PC-3 (cell line): Measurements from ENCODE around the gene CCNL1. TPM values are rescaled to one million over a fixed set of nuclear protein-coding genes. Genes with fewer than 3 reads are reported as not detected.
"Not testable (repeated sequence)": the region's sequence is repeated elsewhere in the genome, so short reads cannot be mapped to it uniquely, and the experiment has no call there.

Experiments
- ATAC-seq: fragments of 200-7000 bp; cut with Tn5 transposase; 2 replicates; pipeline ENCODE4 v1.9.1; 2020; ENCODE audit warnings: mild to moderate bottlenecking, moderate library complexity
- BruUV-seq: library from RNA; stranded (reverse); fragments of 400-500 nt; replicated peaks from 2 replicates; lab custom pipeline; 2021; lab: Mats Ljungman, UMichigan
- CTCF ChIA-PET: fragments of 300-600 bp; sonication (Branson Sonifier 250); formaldehyde crosslinking; loops from one replicate; lab custom pipeline; 2022; ENCODE audit warnings: antibody characterized with exemption; lab: Charles Lee
- POLR2A ChIA-PET: fragments of 300-600 bp; sonication (Branson Sonifier 250); formaldehyde crosslinking; loops from one replicate; lab custom pipeline; 2022; ENCODE audit warnings: antibody characterized with exemption; ENCODE audit not compliant: unreplicated experiment; lab: Charles Lee
- DNase-seq: peaks from one replicate; pipeline ENCODE4 v3.0.0-alpha.2; 2015
- H2AFZ ChIP-seq: fragments of 300-600 bp; sonication (generic); 2 replicates; pipeline ENCODE4 v1.6.0; 2016; ENCODE audit warnings: antibody characterized with exemption, low read length
- H3F3A ChIP-seq: fragments of 300-600 bp; sonication (generic); one replicate; pipeline ENCODE4 v1.6.0; 2017; ENCODE audit warnings: antibody characterized with exemption, low read length, control low read depth, mild to moderate bottlenecking; ENCODE audit not compliant: unreplicated experiment
- H3K27ac ChIP-seq: fragments of 300-600 bp; sonication (generic); 2 replicates; pipeline ENCODE4 v1.5.1; 2016; ENCODE audit warnings: mild to moderate bottlenecking, low read length
- H3K27me3 ChIP-seq: fragments of 300-600 bp; sonication (generic); 2 replicates; pipeline ENCODE4 v1.6.1; 2016; ENCODE audit warnings: low read length, mixed read lengths
- H3K36me3 ChIP-seq: fragments of 300-600 bp; sonication (generic); 2 replicates; pipeline ENCODE4 v1.6.1; 2016; ENCODE audit warnings: low read depth, mixed run types, low read length, mixed read lengths
- H3K4me1 ChIP-seq: fragments of 300-600 bp; sonication (generic); 2 replicates; pipeline ENCODE4 v1.5.1; 2016; ENCODE audit warnings: low read length; ENCODE audit not compliant: insufficient read depth
- H3K4me2 ChIP-seq: fragments of 300-600 bp; sonication (generic); 2 replicates; pipeline ENCODE4 v1.6.0; 2016; ENCODE audit warnings: low read length
- H3K4me3 ChIP-seq: fragments of 300-600 bp; sonication (generic); 2 replicates; pipeline ENCODE4 v1.5.1; 2016; ENCODE audit warnings: mild to moderate bottlenecking, low read length, mixed read lengths
- H3K79me2 ChIP-seq: fragments of 300-600 bp; sonication (generic); 2 replicates; pipeline ENCODE4 v1.6.1; 2017; ENCODE audit warnings: low read length, mixed read lengths
- H3K9ac ChIP-seq: fragments of 300-600 bp; sonication (generic); 2 replicates; pipeline ENCODE4 v1.6.0; 2016; ENCODE audit warnings: mild to moderate bottlenecking, low read length
- H3K9me2 ChIP-seq: fragments of 300-600 bp; sonication (generic); replicated peaks from 2 replicates; pipeline ENCODE4 v1.6.1; 2016; ENCODE audit warnings: mixed run types, low read length, mixed read lengths
- H3K9me3 ChIP-seq: fragments of 300-600 bp; sonication (generic); 2 replicates; pipeline ENCODE4 v1.6.1; 2016; ENCODE audit warnings: low read length, mixed read lengths
- H4K20me1 ChIP-seq: fragments of 300-600 bp; sonication (generic); 2 replicates; pipeline ENCODE4 v1.6.1; 2016; ENCODE audit warnings: low read length, mixed read lengths
- CTCF ChIP-seq: fragments of 300-600 bp; sonication (generic); conservative IDR thresholded peaks from 2 replicates; pipeline ENCODE4 v1.5.1; 2017; ENCODE audit warnings: antibody characterized with exemption, low read depth, mild to moderate bottlenecking, low read length
- EZH2 ChIP-seq: fragments of 300-600 bp; sonication (generic); IDR thresholded peaks from one replicate; pipeline ENCODE4 v1.6.1; 2017; ENCODE audit warnings: antibody characterized with exemption, mild to moderate bottlenecking, low read length; ENCODE audit not compliant: unreplicated experiment
- EZH2phosphoT487 ChIP-seq: fragments of 300-600 bp; sonication (generic); IDR thresholded peaks from 2 replicates; pipeline ENCODE4 v1.6.1; 2018; ENCODE audit warnings: mild to moderate bottlenecking, antibody characterized with exemption, low read length, borderline replicate concordance
- intact Hi-C: fragments of 100-400 bp; cut with micrococcal nuclease; formaldehyde crosslinking; loops from 2 replicates; pipeline ENCODE4 v1.9.0; 2023
- total RNA-seq: library from RNA; depleted of rRNA; stranded (reverse); fragments of >200 nt; gene quantifications from 2 replicates; pipeline ENCODE4 v1.2.3, GENCODE V29; 2014

Gene CCNL1
- total RNA-seq, 1 experiment from 2014 or later: 231 TPM

GRCh38 chr3:157166561-157166960, 6.6 kb upstream of the CCNL1 start:
- Histone ChIP-seq H3K4me2 (no peak overlapping the region), H3K9me2 (no peaks in the 10 kb centered on the region), H3K27me3 (no peaks in the 10 kb centered on the region), H4K20me1 (no peaks in the 10 kb centered on the region), H3F3A (no peaks in the 10 kb centered on the region), H2AFZ (0 out of 2 replicates have a peak overlapping the region, but pooled peaks have one; percentile 17), H3K79me2 (no peaks in the 10 kb centered on the region), H3K27ac (no peak overlapping the region), H3K9ac (no peak overlapping the region), H3K9me3 (no peaks in the 10 kb centered on the region), H3K36me3 (no peaks in the 10 kb centered on the region), H3K4me1 (no peaks in the 10 kb centered on the region), H3K4me3 (no peak overlapping the region)
- ChIA-PET CTCF (interaction anchor here (0.6 kb wide), 1 partner anchor 35 kb away, joined by 3 read pairs; no protein-coding TSS in a partner anchor), POLR2A (no interaction called here)
- DNase-seq (no peak), ATAC-seq (peak; percentile 37)
- intact Hi-C loops: no loop called here
- no TSS peak for BruUV-seq
- TF ChIP-seq CTCF: no peak
- TF ChIP-seq EZH2: no peak
- no peak for TF ChIP-seq EZH2phosphoT487

DNA sequence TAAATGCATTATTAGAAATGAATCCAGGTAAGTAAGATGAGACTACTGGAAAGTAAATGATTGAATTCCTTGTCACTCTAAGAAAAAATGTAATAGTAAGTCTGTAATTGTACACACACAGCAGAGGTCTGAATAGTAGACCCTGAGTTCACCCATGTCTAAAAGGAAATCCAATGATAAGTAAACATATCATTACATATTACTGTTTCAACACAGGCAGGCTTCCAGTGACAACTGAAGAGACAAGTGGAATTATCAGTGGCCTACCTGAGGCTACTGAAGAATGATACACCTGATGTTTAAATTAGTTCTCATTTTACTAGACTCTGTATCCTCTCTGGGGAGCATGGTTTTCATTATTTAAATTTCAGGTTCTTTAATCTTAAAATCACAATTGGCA, 6.2 kb upstream of the CCNL1 start:
- H3K36me3 ChIP-seq: no peaks in the 10 kb centered on the region
- H3K27me3 ChIP-seq: no peaks in the 10 kb centered on the region
- H3K4me1 ChIP-seq: peaks cover 3% of the 10 kb centered on the region
- no peaks in the 10 kb centered on the region for H3K79me2 ChIP-seq
- no TSS peak for BruUV-seq
- ATAC-seq (no peak), DNase-seq (no peak)
- no peak overlapping the region for H3K27ac ChIP-seq
- no peaks in the 10 kb centered on the region for H3K9me2 ChIP-seq
- no peak for TF ChIP-seq EZH2
- TF ChIP-seq CTCF: no peak
- no peak for TF ChIP-seq EZH2phosphoT487
- no peak overlapping the region for H3K4me3 ChIP-seq
- no peaks in the 10 kb centered on the region for H3K9me3 ChIP-seq
- no peak overlapping the region for H3K9ac ChIP-seq
- intact Hi-C loops: no loop called here
- POLR2A ChIA-PET: no interaction called here
- no peak overlapping the region for H2AFZ ChIP-seq
- CTCF ChIA-PET: interaction anchor here (0.6 kb wide), 1 partner anchor 35 kb away, joined by 3 read pairs; no protein-coding TSS in a partner anchor
- no peaks in the 10 kb centered on the region for H4K20me1 ChIP-seq
- H3K4me2 ChIP-seq: no peak overlapping the region
- H3F3A ChIP-seq: no peaks in the 10 kb centered on the region

- no peak for TF ChIP-seq CTCF
- no peak for TF ChIP-seq EZH2
- no peak for TF ChIP-seq EZH2phosphoT487
- Histone ChIP-seq H3K9me3 (no peaks in the 10 kb centered on the region), H3K36me3 (peaks cover 9% of the 10 kb centered on the region), H3K4me1 (peaks cover 12% of the 10 kb centered on the region), H3K9ac (no peak overlapping the region), H3K79me2 (peaks cover 16% of the 10 kb centered on the region), H3K27me3 (no peaks in the 10 kb centered on the region), H3F3A (no peaks in the 10 kb centered on the region), H3K4me2 (no peak overlapping the region), H3K9me2 (no peaks in the 10 kb centered on the region), H3K4me3 (no peak overlapping the region), H4K20me1 (peaks cover 13% of the 10 kb centered on the region), H3K27ac (no peak overlapping the region), H2AFZ (no peak overlapping the region)
- ATAC-seq (no peak), DNase-seq (no peak)
- BruUV-seq: no TSS peak
- ChIA-PET POLR2A (no interaction called here), CTCF (no interaction called here)
- intact Hi-C loops: no loop called here
These were observed 3.4 kb upstream of the CCNL1 start for GRCh38 chr3:157163217-157163953.

- intact Hi-C loops, H3K9me2 ChIP-seq, H3K27me3 ChIP-seq, H3K4me3 ChIP-seq, POLR2A ChIA-PET, CTCF ChIA-PET, H3K9ac ChIP-seq, H3K27ac ChIP-seq, H3K4me2 ChIP-seq, BruUV-seq, H3F3A ChIP-seq, H2AFZ ChIP-seq, DNase-seq, ATAC-seq, H3K9me3 ChIP-seq: not testable (repeated sequence)
- Histone ChIP-seq H4K20me1 (peaks cover 20% of the 10 kb centered on the region), H3K36me3 (peaks cover 16% of the 10 kb centered on the region), H3K79me2 (peaks cover 23% of the 10 kb centered on the region), H3K4me1 (peaks cover 19% of the 10 kb centered on the region)
These were observed 2.7 kb upstream of the CCNL1 start for GRCh38 chr3:157162620-157163019.
